Choroid plexus epithelial cell (primary cell): Measurements from ENCODE around the gene MT1H.
"Not testable (repeated sequence)": the region's sequence is repeated elsewhere in the genome, so short reads cannot be mapped to it uniquely, and the experiment has no call there.

Source experiments
- DNase-seq: peaks from one replicate; pipeline ENCODE4 v3.0.0-alpha.2; 2010; ENCODE audit warnings: low read depth
- H3K4me3 ChIP-seq: 2 replicates; pipeline ENCODE4 v1.5.1; 2011; ENCODE audit warnings: low read depth, mild to moderate bottlenecking, control low read depth, low read length, moderate library complexity
- CTCF ChIP-seq: conservative IDR thresholded peaks from 2 replicates; pipeline ENCODE4 v1.5.1; 2011; ENCODE audit warnings: low read depth, mild to moderate bottlenecking, control low read depth, inconsistent platforms, low read length, moderate library complexity

MT1H gene

GRCh38 chr16:56653218-56653617 lies 16.4 kb upstream of the MT1H start:
- no peak overlapping the region for H3K4me3 ChIP-seq
- no peak for DNase-seq
- no peak for TF ChIP-seq CTCF

GRCh38 chr16:56657555-56658326 lies 11.9 kb upstream of the MT1H start, which contains the start of gene MT1F:
Gene MT1F (plus strand): TSS chr16:56657959. CDS start chr16:56658059, 100 bp downstream.
- DNase-seq, result peak; percentile 25
- TF ChIP-seq CTCF, result no peak
- H3K4me3 ChIP-seq, result peak within 1 kb of the TSS; percentile 58

- TF ChIP-seq CTCF, result no peak
- no peak for DNase-seq
- peak overlapping the region; percentile 58 for H3K4me3 ChIP-seq
These were observed 11.2 kb upstream of the MT1H start for GRCh38 chr16:56658327-56658875.

GRCh38 chr16:56662357-56663354 lies 7.0 kb upstream of the MT1H start:
- DNase-seq, result no peak
- H3K4me3 ChIP-seq, result peak overlapping the region; percentile 30
- no peak for TF ChIP-seq CTCF

GRCh38 chr16:56664506-56664905 lies 5.1 kb upstream of the MT1H start:
- H3K4me3 ChIP-seq, result no peak overlapping the region

GRCh38 chr16:56665286-56666261 lies 4.0 kb upstream of the MT1H start:
- DNase-seq, H3K4me3 ChIP-seq: not testable (repeated sequence)

More at GRCh38 chr16:56664506-56664905, 5.1 kb upstream of the MT1H start:
- DNase-seq, result no peak
- TF ChIP-seq CTCF, result no peak
